Measurements from ENCODE around the gene TMEM178B.

- TF ChIP-seq CTCF (IDR thresholded peaks at IDR 0.05) (no peak), POLR2A (IDR thresholded peaks at IDR 0.05) (no peak)
Measured at GRCh38 chr7:141301544-141301943, 227.7 kb downstream of the TMEM178B start.

All from right lobe of liver (tissue), 4 donors.